Activated CD8-positive, alpha-beta memory T cell treated with anti-CD3 and anti-CD28 coated beads, Interleukin-2, amount 10 ng/mL, durations not matched to agents 7 days and 5 days (primary cell): ENCODE results near the gene E2F2. TPM values are rescaled to one million over a fixed set of nuclear protein-coding genes. Genes with fewer than 3 reads are reported as not detected.
"Not testable (repeated sequence)": the region's sequence is repeated elsewhere in the genome, so short reads cannot be mapped to it uniquely, and the experiment has no call there.

Experiments used
- ATAC-seq: fragments of 150-1000 bp; cut with Tn5 transposase; one replicate; pipeline ENCODE4 v1.10.0; 2021; ENCODE audit warnings: moderate library complexity
- CTCF ChIA-PET: fragments of 350-600 bp; sonication (Branson Sonifier 250); formaldehyde crosslinking; loops from one replicate; lab custom pipeline; 2021; ENCODE audit warnings: antibody characterized with exemption; lab: Charles Lee
- DNase-seq: peaks from one replicate; pipeline ENCODE4 v3.0.0-alpha.2; 2020
- H3K27ac Mint-ChIP-seq: one replicate; pipeline ENCODE4 v1.8.0; 2021; ENCODE audit warnings: mild to moderate bottlenecking, mixed read lengths
- H3K27me3 Mint-ChIP-seq: one replicate; pipeline ENCODE4 v1.8.0; 2021; ENCODE audit warnings: mixed read lengths
- H3K36me3 Mint-ChIP-seq: one replicate; pipeline ENCODE4 v1.8.0; 2021; ENCODE audit warnings: mild to moderate bottlenecking, mixed read lengths
- H3K4me1 Mint-ChIP-seq: one replicate; pipeline ENCODE4 v1.8.0; 2021; ENCODE audit warnings: mixed read lengths
- H3K4me3 Mint-ChIP-seq: one replicate; pipeline ENCODE4 v1.8.0; 2021; ENCODE audit warnings: mild to moderate bottlenecking, moderate library complexity, mixed read lengths
- H3K9me3 Mint-ChIP-seq: one replicate; pipeline ENCODE4 v1.8.0; 2022; ENCODE audit warnings: low read depth, mixed read lengths
- total RNA-seq, 2 experiments: library from RNA; stranded (reverse); gene quantifications; one replicate each; pipeline ENCODE4 v1.2.3, GENCODE V29; 2021

E2F2 gene
- total RNA-seq, 2 experiments from 2014 or later = 77.4 to 103 TPM

DNA sequence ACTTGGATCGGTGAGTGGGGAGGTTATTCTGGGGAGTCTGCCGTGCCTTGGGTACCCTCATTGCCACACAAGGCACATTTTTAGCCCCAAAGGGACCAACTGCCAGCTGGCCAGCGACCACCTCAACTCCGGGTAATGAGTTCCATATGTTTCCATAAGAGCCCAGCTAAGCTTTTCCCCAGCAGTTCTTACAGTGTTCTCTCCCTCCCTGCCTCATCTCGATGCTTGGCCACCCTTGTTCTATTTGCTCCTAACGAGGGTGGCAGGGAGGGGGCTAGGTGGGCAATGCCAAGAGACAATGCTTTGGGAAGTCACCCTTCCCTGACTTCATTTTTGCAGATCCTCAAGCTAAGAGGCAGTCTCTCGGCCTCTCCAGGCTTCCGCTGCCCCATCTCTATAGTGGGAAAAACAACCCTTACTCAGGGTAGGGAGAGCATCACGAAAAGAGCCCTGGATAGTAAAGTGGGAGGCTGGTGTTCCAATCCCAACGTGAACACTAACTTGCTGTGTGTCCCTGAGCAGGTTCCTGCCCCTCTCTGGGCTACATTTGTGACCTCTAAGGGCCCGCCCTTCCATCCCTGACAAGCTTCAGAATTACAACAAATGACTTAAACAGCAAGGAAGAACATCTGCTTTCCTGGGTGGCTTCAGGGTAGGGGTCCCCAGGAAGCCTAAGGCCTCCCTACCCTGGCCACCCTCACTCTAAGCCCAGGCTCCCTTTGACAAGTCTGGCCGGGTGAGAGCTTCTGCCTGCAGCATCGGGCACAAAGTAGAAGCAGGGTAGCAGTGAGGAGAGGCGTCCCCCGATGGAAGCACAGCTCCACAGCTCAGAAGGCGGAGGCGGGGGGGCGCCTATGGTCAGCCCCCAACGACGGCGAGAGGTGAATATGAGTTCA lies 22.4 kb upstream of the E2F2 start:
- DNase-seq (no peak), ATAC-seq (no peak)
- H3K4me1 Mint-ChIP-seq = peaks cover 40% of the 10 kb centered on the region
- H3K9me3 Mint-ChIP-seq = no peaks in the 10 kb centered on the region
- peaks cover 14% of the 10 kb centered on the region for H3K27me3 Mint-ChIP-seq
- no peaks in the 10 kb centered on the region for H3K36me3 Mint-ChIP-seq
- H3K4me3 Mint-ChIP-seq = peak overlapping the region; percentile 67
- H3K27ac Mint-ChIP-seq = peak overlapping the region; percentile 79
- CTCF ChIA-PET = interaction anchor here (0.8 to 23.4 kb wide), 9 partner anchors 9 to 81 kb away, joined by 3 to 753 read pairs (median 6); no protein-coding TSS in a partner anchor

GRCh38 chr1:23551849-23552248 lies 20.8 kb upstream of the E2F2 start:
- Mint-ChIP-seq H3K27ac (no peak overlapping the region), H3K36me3 (no peaks in the 10 kb centered on the region), H3K27me3 (peaks cover 14% of the 10 kb centered on the region), H3K4me3 (no peak overlapping the region), H3K9me3 (no peaks in the 10 kb centered on the region), H3K4me1 (peaks cover 27% of the 10 kb centered on the region)
- DNase-seq (no peak), ATAC-seq (no peak)
- CTCF ChIA-PET = interaction anchor here (1.0 to 23.4 kb wide), 5 partner anchors 11 to 82 kb away, joined by 4 to 753 read pairs (median 6); no protein-coding TSS in a partner anchor

GRCh38 chr1:23548704-23549143 lies 17.7 kb upstream of the E2F2 start:
- Mint-ChIP-seq H3K36me3 (no peaks in the 10 kb centered on the region), H3K9me3 (no peaks in the 10 kb centered on the region), H3K4me1 (peaks cover 2% of the 10 kb centered on the region), H3K4me3 (no peak overlapping the region), H3K27ac (no peak overlapping the region), H3K27me3 (peaks cover 8% of the 10 kb centered on the region)
- DNase-seq = no peak
- ATAC-seq = no peak
- CTCF ChIA-PET = interaction anchor here (0.7 to 23.4 kb wide), 5 partner anchors 9 to 85 kb away, joined by 3 to 753 read pairs (median 4); no protein-coding TSS in a partner anchor

- Mint-ChIP-seq H3K4me3 (no peak overlapping the region), H3K27me3 (no peaks in the 10 kb centered on the region), H3K9me3 (no peaks in the 10 kb centered on the region), H3K27ac (no peak overlapping the region), H3K36me3 (no peaks in the 10 kb centered on the region), H3K4me1 (peaks cover 2% of the 10 kb centered on the region)
- CTCF ChIA-PET = interaction anchor here (1.3 to 23.4 kb wide), 5 partner anchors 12 to 97 kb away, joined by 3 to 753 read pairs (median 17); partner anchors contain the start of genes E2F2 and ID3
- DNase-seq (no peak), ATAC-seq (no peak)
Observed at GRCh38 chr1:23546897-23547584, 16.0 kb upstream of the E2F2 start.

GRCh38 chr1:23545851-23546250 lies 14.8 kb upstream of the E2F2 start:
- H3K27me3 Mint-ChIP-seq = peaks cover 3% of the 10 kb centered on the region
- no peak for DNase-seq
- CTCF ChIA-PET = interaction anchor here (1.0 to 23.4 kb wide), 15 partner anchors 8 to 226 kb away, joined by 3 to 753 read pairs (median 6); partner anchors contain the start of genes E2F2 and ID3
- H3K36me3 Mint-ChIP-seq = no peaks in the 10 kb centered on the region
- no peak overlapping the region for H3K4me3 Mint-ChIP-seq
- H3K9me3 Mint-ChIP-seq = no peaks in the 10 kb centered on the region
- H3K4me1 Mint-ChIP-seq = peaks cover 3% of the 10 kb centered on the region
- ATAC-seq = no peak
- H3K27ac Mint-ChIP-seq = no peak overlapping the region

DNA sequence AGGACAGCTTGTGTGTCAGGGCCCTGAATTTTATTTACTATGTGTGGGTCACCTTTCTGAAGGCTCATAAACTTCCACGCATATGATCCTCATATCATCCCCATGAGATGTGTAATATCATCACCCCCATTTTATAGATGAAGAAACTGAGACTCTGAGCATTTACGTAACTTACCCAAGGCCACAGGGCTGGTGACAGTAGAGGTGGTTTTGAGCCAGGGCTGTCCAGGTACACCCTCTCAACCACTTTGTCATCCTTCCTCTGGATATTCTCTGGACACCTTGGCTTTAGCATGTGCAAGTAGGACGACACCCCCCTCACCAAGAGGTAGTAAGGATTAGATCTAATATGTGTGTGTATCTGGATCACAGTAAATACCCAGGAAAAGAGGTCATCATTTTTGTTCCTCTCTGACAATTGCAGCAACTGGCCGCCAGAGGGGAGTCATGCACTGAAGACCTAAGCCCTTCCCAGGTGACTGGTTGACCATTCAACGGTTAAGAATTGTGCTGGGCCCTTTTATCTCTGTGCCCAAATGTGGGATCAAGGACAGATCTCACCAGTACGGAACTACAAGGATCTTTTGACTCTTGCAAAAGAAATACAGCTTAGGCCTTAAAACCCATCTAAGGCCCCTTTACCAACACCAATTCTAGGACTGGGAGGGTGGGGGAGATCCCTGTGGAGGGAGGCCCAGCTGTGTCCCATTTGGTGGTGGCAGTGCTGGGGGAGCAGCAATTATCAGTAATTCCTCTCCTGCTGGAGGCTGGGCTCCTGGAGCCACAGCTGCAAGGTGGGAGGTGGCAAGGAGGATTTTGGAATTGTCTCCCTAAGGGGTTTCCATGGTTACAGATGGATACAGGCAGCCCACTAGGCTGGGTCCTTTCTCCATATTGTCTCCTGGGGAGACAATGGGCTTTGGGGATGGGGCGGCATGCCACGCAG lies 13.7 kb upstream of the E2F2 start:
- ATAC-seq (peak; percentile 54), DNase-seq (peak; percentile 83)
- CTCF ChIA-PET = interaction anchor here (0.6 to 23.4 kb wide), 24 partner anchors 10 to 227 kb away, joined by 3 to 753 read pairs (median 6); partner anchors contain the start of genes E2F2, ID3 and RPL11
- peaks cover 9% of the 10 kb centered on the region for H3K4me1 Mint-ChIP-seq
- no peak overlapping the region for H3K4me3 Mint-ChIP-seq
- no peak overlapping the region for H3K27ac Mint-ChIP-seq
- no peaks in the 10 kb centered on the region for H3K36me3 Mint-ChIP-seq
- no peaks in the 10 kb centered on the region for H3K9me3 Mint-ChIP-seq
- peaks cover 6% of the 10 kb centered on the region for H3K27me3 Mint-ChIP-seq

DNA sequence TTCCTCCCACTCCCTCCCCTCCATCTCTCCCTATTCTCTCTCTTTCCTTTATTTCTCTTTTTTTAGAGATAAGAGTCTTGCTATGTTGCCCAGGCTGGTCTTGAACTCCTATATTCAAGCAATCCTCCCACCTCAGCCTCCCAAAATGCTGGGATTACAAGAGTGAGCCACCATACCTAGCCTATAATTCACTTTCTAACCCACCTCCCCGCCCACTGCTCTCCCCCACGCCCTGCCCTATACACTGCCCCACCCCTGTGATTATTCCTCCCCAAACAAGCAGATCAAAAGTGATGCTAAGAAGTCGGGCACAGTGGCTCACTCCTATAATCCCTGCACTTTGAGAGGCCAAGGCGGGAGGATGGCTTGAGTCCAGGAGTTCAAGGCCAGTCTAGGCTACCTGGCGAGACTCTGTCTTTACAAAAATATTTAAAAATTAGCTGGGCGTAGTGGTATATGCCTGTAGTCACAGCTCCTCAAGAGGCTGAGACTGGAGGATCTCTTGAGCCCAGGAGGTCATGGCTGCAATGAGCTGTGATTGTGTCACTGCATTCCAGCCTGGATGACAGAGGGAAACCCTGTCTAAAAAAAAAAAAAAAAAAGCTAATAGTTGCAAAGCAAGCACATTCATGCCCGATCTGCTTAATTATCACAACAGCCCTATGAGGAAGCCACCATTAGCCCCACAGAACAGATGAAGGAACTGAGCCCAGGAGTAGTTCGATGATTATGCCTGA lies 12.8 kb upstream of the E2F2 start:
- CTCF ChIA-PET = interaction anchor here (0.9 to 23.4 kb wide), 13 partner anchors 10 to 148 kb away, joined by 3 to 753 read pairs (median 13); partner anchors contain the start of genes E2F2, ID3 and RPL11
- Mint-ChIP-seq H3K9me3 (no peaks in the 10 kb centered on the region), H3K4me3 (no peak overlapping the region), H3K27ac (no peak overlapping the region), H3K36me3 (no peaks in the 10 kb centered on the region), H3K4me1 (peaks cover 12% of the 10 kb centered on the region), H3K27me3 (peaks cover 6% of the 10 kb centered on the region)
- ATAC-seq (no peak), DNase-seq (no peak)

- H3K4me3 Mint-ChIP-seq, H3K36me3 Mint-ChIP-seq, H3K9me3 Mint-ChIP-seq, DNase-seq, H3K27me3 Mint-ChIP-seq, ATAC-seq, H3K27ac Mint-ChIP-seq: not testable (repeated sequence)
- H3K4me1 Mint-ChIP-seq = peaks cover 12% of the 10 kb centered on the region
- CTCF ChIA-PET = interaction anchor here (1.3 to 23.4 kb wide), 6 partner anchors 10 to 123 kb away, joined by 3 to 753 read pairs (median 24); no protein-coding TSS in a partner anchor
Observed at GRCh38 chr1:23542940-23543339, 11.9 kb upstream of the E2F2 start.

DNA sequence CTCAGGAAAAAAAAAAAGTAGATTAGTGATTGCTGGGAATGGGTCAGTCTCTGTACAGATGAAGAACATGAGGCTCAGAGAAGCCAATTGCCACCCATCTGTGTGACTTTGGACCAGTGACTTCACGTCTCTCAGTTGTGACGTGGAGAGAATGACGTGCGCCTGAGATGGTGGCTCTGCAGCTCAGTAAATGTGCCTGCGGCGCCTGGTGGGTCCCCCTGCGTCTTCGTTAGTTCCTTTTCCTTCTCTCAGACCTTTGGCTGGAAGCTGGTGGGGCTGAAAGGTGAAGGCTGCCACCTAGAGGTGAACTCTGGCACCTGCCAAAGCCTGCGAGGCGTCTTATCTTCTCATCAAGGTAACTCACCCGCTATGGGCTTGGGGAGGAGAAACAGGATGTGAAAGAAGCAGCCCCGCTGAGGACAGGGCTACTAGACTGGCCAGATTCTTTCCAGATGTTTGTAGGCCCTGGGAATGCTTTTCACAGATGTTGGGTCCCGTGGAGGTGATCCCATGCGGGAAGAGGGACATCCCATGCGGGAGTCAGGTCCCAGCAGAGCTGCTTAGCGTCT lies 8.7 kb upstream of the E2F2 start:
- peak; percentile 96 for ATAC-seq
- no peaks in the 10 kb centered on the region for H3K36me3 Mint-ChIP-seq
- CTCF ChIA-PET = interaction anchor here (0.6 to 23.4 kb wide), 32 partner anchors 9 to 440 kb away, joined by 3 to 753 read pairs (median 6); partner anchors contain the start of genes ASAP3, E2F2, HNRNPR and ID3
- H3K27ac Mint-ChIP-seq = peak overlapping the region; percentile 75
- peaks cover 12% of the 10 kb centered on the region for H3K27me3 Mint-ChIP-seq
- no peaks in the 10 kb centered on the region for H3K9me3 Mint-ChIP-seq
- DNase-seq = peak; percentile 97
- peak overlapping the region; percentile 48 for H3K4me3 Mint-ChIP-seq
- peaks cover 20% of the 10 kb centered on the region for H3K4me1 Mint-ChIP-seq

- H3K27me3 Mint-ChIP-seq = peaks cover 12% of the 10 kb centered on the region
- no peaks in the 10 kb centered on the region for H3K36me3 Mint-ChIP-seq
Observed at GRCh38 chr1:23537296-23537973, 6.4 kb upstream of the E2F2 start.

More at GRCh38 chr1:23537296-23537973, 6.4 kb upstream of the E2F2 start:
- CTCF ChIA-PET = interaction anchor here (21.2 to 23.4 kb wide), 2 partner anchors 38 to 97 kb away, joined by 308 to 753 read pairs; no protein-coding TSS in a partner anchor
- Mint-ChIP-seq H3K4me1 (peaks cover 39% of the 10 kb centered on the region), H3K27ac (no peak overlapping the region), H3K4me3 (no peak overlapping the region), H3K9me3 (no peaks in the 10 kb centered on the region)
- DNase-seq (no peak), ATAC-seq (no peak)
